SK-N-SH (cell line): Measurements from ENCODE around the gene ZFP36.

Experiments
- CTCF ChIP-seq: fragments of 200-600 bp; sonication (generic); IDR thresholded peaks from 2 replicates; pipeline ENCODE4 v1.6.1; 2017; ENCODE audit warnings: antibody characterized with exemption, mild to moderate bottlenecking, moderate library complexity
- EP300 ChIP-seq, 2 experiments: IDR thresholded peaks; 2 replicates each; pipeline versions ENCODE4 v1.4.0 to v1.6.1; 2012; ENCODE audit warnings: borderline replicate concordance in 1 of 2, low read depth in 1 of 2, low read length in 1 of 2
- FOXM1 ChIP-seq: IDR thresholded peaks from 2 replicates; pipeline ENCODE4 v1.4.0; 2012; ENCODE audit warnings: low read depth, mild to moderate bottlenecking
- MEF2A ChIP-seq: IDR thresholded peaks from 2 replicates; pipeline ENCODE4 v1.4.0; 2012; ENCODE audit warnings: low read depth, borderline replicate concordance
- MXI1 ChIP-seq: IDR thresholded peaks from 2 replicates; pipeline ENCODE4 v1.6.1; 2012; ENCODE audit warnings: mild to moderate bottlenecking, low read depth, low read length, improper control_type of control experiment
- NFIC ChIP-seq: IDR thresholded peaks from 2 replicates; pipeline ENCODE4 v1.4.0; 2012; ENCODE audit warnings: borderline replicate concordance
- PBX3 ChIP-seq: IDR thresholded peaks from 2 replicates; pipeline ENCODE4; 2012
- POLR2AphosphoS5 ChIP-seq: IDR thresholded peaks from 2 replicates; pipeline ENCODE4 v1.6.1; 2012; ENCODE audit warnings: low read depth, low read length
- RFX5 ChIP-seq: IDR thresholded peaks from 2 replicates; pipeline ENCODE4 v1.6.1; 2012; ENCODE audit warnings: mild to moderate bottlenecking, improper control_type of control experiment, low read length
- TAF1 ChIP-seq: IDR thresholded peaks from 2 replicates; pipeline ENCODE4 v1.6.1; 2012; ENCODE audit warnings: low read depth, mild to moderate bottlenecking, low read length, moderate library complexity, borderline replicate concordance
- USF2 ChIP-seq: fragments of 150-350 bp; IDR thresholded peaks from 2 replicates; pipeline ENCODE4 v1.6.1; 2017; ENCODE audit warnings: antibody characterized with exemption, low read length, low read depth, borderline replicate concordance
- YY1 ChIP-seq: IDR thresholded peaks from 2 replicates; pipeline ENCODE4 v1.4.0; 2012; ENCODE audit warnings: low read depth, mild to moderate bottlenecking
- ZBTB33 ChIP-seq: IDR thresholded peaks from 2 replicates; pipeline ENCODE4 v1.4.0; 2012; ENCODE audit warnings: low read depth, borderline replicate concordance

GRCh38 chr19:39422020-39422419, 15.4 kb downstream of the ZFP36 start:
- TF ChIP-seq TAF1, result no peak
- TF ChIP-seq RFX5, result no peak
- no peak for TF ChIP-seq CTCF
- TF ChIP-seq POLR2AphosphoS5, result no peak
- TF ChIP-seq MEF2A, result no peak
- no peak for TF ChIP-seq YY1
- no peak for TF ChIP-seq EP300 (IDR thresholded peaks at IDR 0.05; ENCODE audit: borderline replicate concordance in 1 of 2, low read depth in 1 of 2, low read length in 1 of 2)
- no peak for TF ChIP-seq USF2
- no peak for TF ChIP-seq FOXM1
- TF ChIP-seq MXI1, result no peak
- no peak for TF ChIP-seq PBX3
- no peak for TF ChIP-seq ZBTB33
- TF ChIP-seq NFIC, result no peak
